ENCODE data around the gene SNRK. TPM values are rescaled to one million over a fixed set of nuclear protein-coding genes. Genes with fewer than 3 reads are reported as not detected.
A peak's percentile ranks its signal among the peaks of the same experiment; 100 is the strongest.

The SNRK gene
- total RNA-seq, 1 experiment from 2014 or later: 7.3 TPM

GRCh38 chr3:43243590-43244587 lies 42.5 kb upstream of the SNRK start:
- Histone ChIP-seq H3K4me3 (ENCODE audit: low read depth, low read length, poor library complexity, severe bottlenecking) (no peak overlapping the region), H3K9me3 (ENCODE audit: low read depth, low read length, poor library complexity, severe bottlenecking) (no peaks in the 10 kb centered on the region), H3K4me1 (ENCODE audit: insufficient read depth, low read length, poor library complexity, severe bottlenecking) (peaks cover 20% of the 10 kb centered on the region), H3K36me3 (ENCODE audit: insufficient read depth, low read length, poor library complexity, severe bottlenecking) (no peaks in the 10 kb centered on the region), H3K27ac (ENCODE audit: low read depth, low read length, poor library complexity, severe bottlenecking) (no peak overlapping the region), H3K27me3 (replicated peaks; ENCODE audit: insufficient read depth, low read depth, low read length, poor library complexity) (no peaks in the 10 kb centered on the region)
- intact Hi-C loops (cut with micrococcal nuclease; ENCODE audit: unreplicated experiment): no loop called here
- no peak for TF ChIP-seq EZH2 (IDR thresholded peaks at IDR 0.05; ENCODE audit: borderline replicate concordance, low read depth, low read length, poor library complexity, severe bottlenecking)
- TF ChIP-seq CTCF (conservative IDR thresholded peaks at IDR 0.05; ENCODE audit: low read depth, low read length): no peak
- no TSS peak for BruUV-seq (replicated peaks)
- ChIA-PET CTCF (no interaction called here), POLR2A (ENCODE audit: low non-redundant PET) (interaction anchor here (0.6 kb wide), 1 partner anchor 1114 kb away, joined by 4 read pairs; no protein-coding TSS in a partner anchor)
- peak; percentile 23 for DNase-seq (ENCODE audit: low spot score)

GRCh38 chr3:43244694-43245093 lies 41.6 kb upstream of the SNRK start:
- intact Hi-C loops (cut with micrococcal nuclease; ENCODE audit: unreplicated experiment): no loop called here
- no peaks in the 10 kb centered on the region for H3K27me3 ChIP-seq (replicated peaks; ENCODE audit: insufficient read depth, low read depth, low read length, poor library complexity)
- TF ChIP-seq CTCF (conservative IDR thresholded peaks at IDR 0.05; ENCODE audit: low read depth, low read length) (no peak), EZH2 (IDR thresholded peaks at IDR 0.05; ENCODE audit: borderline replicate concordance, low read depth, low read length, poor library complexity, severe bottlenecking) (no peak)
- H3K4me1 ChIP-seq (ENCODE audit: insufficient read depth, low read length, poor library complexity, severe bottlenecking): peaks cover 20% of the 10 kb centered on the region
- no peaks in the 10 kb centered on the region for H3K36me3 ChIP-seq (ENCODE audit: insufficient read depth, low read length, poor library complexity, severe bottlenecking)
- CTCF ChIA-PET: no interaction called here
- POLR2A ChIA-PET (ENCODE audit: low non-redundant PET): no interaction called here
- H3K4me3 ChIP-seq (ENCODE audit: low read depth, low read length, poor library complexity, severe bottlenecking): no peak overlapping the region
- DNase-seq (ENCODE audit: low spot score): no peak
- H3K27ac ChIP-seq (ENCODE audit: low read depth, low read length, poor library complexity, severe bottlenecking): no peak overlapping the region
- no TSS peak for BruUV-seq (replicated peaks)
- H3K9me3 ChIP-seq (ENCODE audit: low read depth, low read length, poor library complexity, severe bottlenecking): no peaks in the 10 kb centered on the region

- H3K27me3 ChIP-seq (replicated peaks; ENCODE audit: insufficient read depth, low read depth, low read length, poor library complexity): no peaks in the 10 kb centered on the region
- POLR2A ChIA-PET (ENCODE audit: low non-redundant PET): no interaction called here
- DNase-seq (ENCODE audit: low spot score): peak; percentile 83
- TF ChIP-seq CTCF (conservative IDR thresholded peaks at IDR 0.05; ENCODE audit: low read depth, low read length) (no peak), EZH2 (IDR thresholded peaks at IDR 0.05; ENCODE audit: borderline replicate concordance, low read depth, low read length, poor library complexity, severe bottlenecking) (no peak)
- intact Hi-C loops (cut with micrococcal nuclease; ENCODE audit: unreplicated experiment): no loop called here
- H3K36me3 ChIP-seq (ENCODE audit: insufficient read depth, low read length, poor library complexity, severe bottlenecking): no peaks in the 10 kb centered on the region
- no peaks in the 10 kb centered on the region for H3K9me3 ChIP-seq (ENCODE audit: low read depth, low read length, poor library complexity, severe bottlenecking)
- no peak overlapping the region for H3K4me3 ChIP-seq (ENCODE audit: low read depth, low read length, poor library complexity, severe bottlenecking)
- no peak overlapping the region for H3K27ac ChIP-seq (ENCODE audit: low read depth, low read length, poor library complexity, severe bottlenecking)
- CTCF ChIA-PET: no interaction called here
- BruUV-seq (replicated peaks): no TSS peak
- peaks cover 20% of the 10 kb centered on the region for H3K4me1 ChIP-seq (ENCODE audit: insufficient read depth, low read length, poor library complexity, severe bottlenecking)
Observed at GRCh38 chr3:43246976-43247375, 39.4 kb upstream of the SNRK start.

All from A673 (cell line).